ENCODE measurements around the gene PTPRD. TPM values are rescaled to one million over a fixed set of nuclear protein-coding genes. Genes with fewer than 3 reads are reported as not detected.

Gene PTPRD
- total RNA-seq, 3 donors from 2014 or later: 2.9 to 5.4 (median 3.6) TPM

DNA sequence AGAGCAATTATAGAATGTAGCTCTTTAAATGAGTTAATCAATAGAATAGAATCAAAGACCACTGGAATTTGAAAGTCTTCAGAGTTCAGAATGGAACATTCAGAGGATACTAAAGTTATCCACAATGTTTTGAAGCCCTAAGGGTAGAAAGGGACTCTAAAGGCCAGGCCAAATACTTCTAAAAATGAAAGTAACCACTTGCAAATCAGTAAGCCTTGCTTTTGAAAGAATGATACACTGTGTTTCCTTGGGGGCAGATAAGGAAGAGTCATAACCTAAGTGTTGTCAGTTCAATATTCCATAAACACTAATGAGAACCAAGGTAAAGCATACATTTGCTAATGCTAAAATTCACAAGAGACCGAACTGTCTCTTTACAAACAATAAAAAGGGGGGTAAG lies 813.5 kb downstream of the PTPRD start:
- no peaks in the 10 kb centered on the region for H3K4me1 ChIP-seq
- no peaks in the 10 kb centered on the region for H3K36me3 ChIP-seq
- no peaks in the 10 kb centered on the region for H3K27me3 ChIP-seq
- intact Hi-C loops (cut with DNase I; ENCODE audit: low total_unique reads): no loop called here
- H3K4me3 ChIP-seq: no peak overlapping the region
- no peaks in the 10 kb centered on the region for H3K9me3 ChIP-seq
- DNase-seq (ENCODE audit: low spot score in 2 of 2): no peak
- TF ChIP-seq POLR2A (IDR thresholded peaks at IDR 0.05): no peak
- no peak for TF ChIP-seq POLR2AphosphoS5 (IDR thresholded peaks at IDR 0.05)
- TF ChIP-seq, protein P1, sequence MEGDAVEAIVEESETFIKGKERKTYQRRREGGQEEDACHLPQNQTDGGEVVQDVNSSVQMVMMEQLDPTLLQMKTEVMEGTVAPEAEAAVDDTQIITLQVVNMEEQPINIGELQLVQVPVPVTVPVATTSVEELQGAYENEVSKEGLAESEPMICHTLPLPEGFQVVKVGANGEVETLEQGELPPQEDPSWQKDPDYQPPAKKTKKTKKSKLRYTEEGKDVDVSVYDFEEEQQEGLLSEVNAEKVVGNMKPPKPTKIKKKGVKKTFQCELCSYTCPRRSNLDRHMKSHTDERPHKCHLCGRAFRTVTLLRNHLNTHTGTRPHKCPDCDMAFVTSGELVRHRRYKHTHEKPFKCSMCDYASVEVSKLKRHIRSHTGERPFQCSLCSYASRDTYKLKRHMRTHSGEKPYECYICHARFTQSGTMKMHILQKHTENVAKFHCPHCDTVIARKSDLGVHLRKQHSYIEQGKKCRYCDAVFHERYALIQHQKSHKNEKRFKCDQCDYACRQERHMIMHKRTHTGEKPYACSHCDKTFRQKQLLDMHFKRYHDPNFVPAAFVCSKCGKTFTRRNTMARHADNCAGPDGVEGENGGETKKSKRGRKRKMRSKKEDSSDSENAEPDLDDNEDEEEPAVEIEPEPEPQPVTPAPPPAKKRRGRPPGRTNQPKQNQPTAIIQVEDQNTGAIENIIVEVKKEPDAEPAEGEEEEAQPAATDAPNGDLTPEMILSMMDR (IDR thresholded peaks at IDR 0.05): no peak
- no peak overlapping the region for H3K27ac ChIP-seq

DNA sequence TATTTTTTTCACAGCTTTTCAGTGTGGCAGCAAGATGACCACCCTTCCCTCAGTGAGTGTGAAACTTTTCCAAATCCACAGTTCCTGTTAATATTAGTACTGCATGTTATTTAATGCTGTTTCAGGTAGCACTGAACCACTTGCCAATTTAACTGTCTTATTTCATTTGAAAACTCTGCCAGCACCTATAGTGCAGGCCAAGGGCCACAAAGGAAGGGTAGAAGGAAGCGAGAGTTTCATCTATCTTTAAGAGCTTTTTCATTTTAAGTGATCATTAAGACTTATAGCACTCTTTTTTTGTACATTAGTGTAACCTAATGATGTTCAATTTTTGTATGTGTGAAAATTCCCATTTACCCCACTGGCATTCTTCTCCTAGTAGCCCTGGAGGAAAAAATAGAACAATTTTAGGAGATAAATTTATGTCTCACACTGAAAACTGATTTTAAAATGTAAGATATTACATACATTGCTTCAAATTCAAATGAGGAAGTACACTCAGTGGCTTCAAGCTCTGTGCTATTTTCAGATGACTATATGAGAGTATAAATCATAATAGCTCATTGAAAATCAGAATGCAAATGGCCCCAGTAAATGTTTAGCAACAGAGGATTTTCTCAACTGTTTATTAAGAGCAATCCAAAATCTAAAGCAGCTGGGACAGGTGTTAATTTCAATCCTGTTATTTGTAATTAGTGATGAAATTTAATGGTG lies 820.5 kb downstream of the PTPRD start:
- no peak for DNase-seq (ENCODE audit: low spot score in 2 of 2)
- Histone ChIP-seq H3K27ac (no peak overlapping the region), H3K27me3 (no peaks in the 10 kb centered on the region), H3K9me3 (no peaks in the 10 kb centered on the region), H3K36me3 (no peaks in the 10 kb centered on the region), H3K4me1 (no peaks in the 10 kb centered on the region), H3K4me3 (no peak overlapping the region)
- no peak for TF ChIP-seq POLR2AphosphoS5 (IDR thresholded peaks at IDR 0.05)
- TF ChIP-seq, protein P1 (IDR thresholded peaks at IDR 0.05): no peak
- TF ChIP-seq POLR2A (IDR thresholded peaks at IDR 0.05): no peak
- intact Hi-C loops (cut with DNase I; ENCODE audit: low total_unique reads): no loop called here

DNA sequence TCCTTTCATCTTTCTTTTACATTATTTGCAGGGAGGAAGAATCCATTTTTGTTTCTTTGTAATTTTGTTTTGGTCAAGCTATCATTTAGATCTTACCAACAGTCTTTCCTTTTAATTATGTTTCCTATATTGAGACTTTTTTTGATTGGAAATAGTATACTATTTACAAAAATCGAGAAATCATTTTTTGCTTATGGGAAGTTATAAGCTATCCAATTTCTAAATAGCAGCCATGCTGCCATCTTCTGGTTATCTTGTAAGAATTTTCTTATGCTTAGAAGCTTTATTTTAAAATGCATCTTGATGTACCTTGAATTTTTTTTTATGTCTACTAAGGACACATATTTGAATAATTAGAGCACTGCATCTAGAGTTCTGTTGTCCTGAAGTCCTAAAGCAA lies 821.2 kb downstream of the PTPRD start:
- Histone ChIP-seq H3K4me3 (no peak overlapping the region), H3K27me3 (no peaks in the 10 kb centered on the region), H3K9me3 (no peaks in the 10 kb centered on the region), H3K4me1 (no peaks in the 10 kb centered on the region), H3K27ac (no peak overlapping the region), H3K36me3 (no peaks in the 10 kb centered on the region)
- no peak for DNase-seq (ENCODE audit: low spot score in 2 of 2)
- TF ChIP-seq, protein P1 (IDR thresholded peaks at IDR 0.05): peak in 1 of 3 donors; percentile 20
- no peak for TF ChIP-seq POLR2AphosphoS5 (IDR thresholded peaks at IDR 0.05)
- intact Hi-C loops (cut with DNase I; ENCODE audit: low total_unique reads): no loop called here

DNA sequence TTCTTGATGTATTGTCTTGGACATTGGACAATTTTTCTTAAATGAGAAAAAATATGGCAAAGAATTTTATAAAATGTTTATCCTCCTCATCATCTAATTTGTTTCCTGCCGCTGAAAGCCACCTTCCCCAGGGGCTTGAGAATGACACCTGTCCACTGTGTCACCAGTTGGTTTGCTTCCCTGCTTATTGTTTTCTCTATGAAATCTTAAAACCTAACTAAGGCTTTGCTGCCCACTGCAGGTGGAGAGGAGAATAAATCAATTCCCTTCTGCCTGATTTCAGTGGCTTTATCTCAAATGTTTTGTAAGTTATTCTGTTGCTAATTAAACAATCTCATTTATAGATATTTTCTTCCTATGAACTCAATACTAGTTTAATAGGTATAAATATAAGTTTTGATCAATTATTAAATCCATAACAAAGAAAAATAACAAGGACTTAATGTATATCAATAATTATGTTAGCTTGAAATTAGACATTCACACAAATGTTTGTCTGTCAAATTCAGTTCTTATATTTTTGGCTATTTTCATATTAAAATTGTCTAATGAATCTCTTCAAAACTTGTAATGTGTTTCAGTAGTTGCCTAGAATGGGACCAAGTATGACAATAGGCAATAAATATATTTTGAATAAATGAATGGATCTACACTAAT lies 822.5 kb downstream of the PTPRD start:
- Histone ChIP-seq H3K27ac (no peak overlapping the region), H3K9me3 (no peaks in the 10 kb centered on the region), H3K36me3 (no peaks in the 10 kb centered on the region), H3K27me3 (no peaks in the 10 kb centered on the region), H3K4me1 (no peaks in the 10 kb centered on the region), H3K4me3 (no peak overlapping the region)
- intact Hi-C loops (cut with DNase I; ENCODE audit: low total_unique reads): no loop called here
- TF ChIP-seq POLR2A (IDR thresholded peaks at IDR 0.05): no peak
- TF ChIP-seq, protein P1 (IDR thresholded peaks at IDR 0.05): peak in 2 of 3 donors; percentile 69 to 78
- no peak for DNase-seq (ENCODE audit: low spot score in 2 of 2)

DNA sequence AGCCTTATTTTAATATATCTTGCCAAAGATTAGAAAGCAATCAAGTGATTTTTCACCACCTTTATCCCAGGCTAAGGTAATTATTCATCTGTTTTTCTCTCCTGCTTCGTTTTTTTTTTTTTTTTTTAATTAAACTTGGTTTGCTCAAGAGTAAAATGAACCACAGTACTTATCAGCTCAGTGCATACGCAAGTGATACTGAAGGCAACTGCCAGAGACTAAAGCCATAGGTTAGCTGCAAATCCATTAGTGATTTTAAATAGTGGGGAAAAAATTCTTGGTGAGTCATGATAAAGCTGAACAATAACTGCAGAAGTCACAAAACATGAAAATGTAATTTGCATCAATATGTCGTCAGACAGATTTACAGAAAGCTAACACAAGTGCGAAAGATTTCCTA lies 829.1 kb downstream of the PTPRD start:
- intact Hi-C loops (cut with DNase I; ENCODE audit: low total_unique reads): no loop called here
- no peak for DNase-seq (ENCODE audit: low spot score in 2 of 2)
- Histone ChIP-seq H3K4me3 (no peak overlapping the region), H3K27me3 (no peaks in the 10 kb centered on the region), H3K4me1 (no peaks in the 10 kb centered on the region), H3K36me3 (no peaks in the 10 kb centered on the region), H3K27ac (no peak overlapping the region), H3K9me3 (no peaks in the 10 kb centered on the region)
- TF ChIP-seq POLR2AphosphoS5 (IDR thresholded peaks at IDR 0.05) (no peak), POLR2A (IDR thresholded peaks at IDR 0.05) (no peak)
- TF ChIP-seq, protein P1 (IDR thresholded peaks at IDR 0.05): no peak
